Uterus (tissue), 4 donors: ENCODE measurements around the gene ABCA13. TPM values are rescaled to one million over a fixed set of nuclear protein-coding genes. Genes with fewer than 3 reads are reported as not detected.

ENCODE experiments used
- DNase-seq, 2 donors: peaks; one replicate each; pipeline ENCODE4 v3.0.0-alpha.2; 2019 to 2020
- H3K27ac ChIP-seq, 2 donors: fragments of 200-600 bp; sonication (generic); 1 replicate in 1 of 2; 2 replicates in 1 of 2; pipeline ENCODE4 v1.5.1; 2016 to 2018
- H3K27me3 ChIP-seq, 2 donors: fragments of 200-600 bp; sonication (generic); one replicate each; pipeline ENCODE4 v1.5.1; 2018 to 2019; ENCODE audit warnings: control low read depth in 1 of 2
- H3K36me3 ChIP-seq, 2 donors: fragments of 200-600 bp; sonication (generic); one replicate each; pipeline ENCODE4 v1.5.1; 2019; ENCODE audit warnings: control low read depth in 1 of 2
- H3K4me1 ChIP-seq, 2 donors: fragments of 200-600 bp; sonication (generic); one replicate each; pipeline ENCODE4 v1.5.1; 2018 to 2019; ENCODE audit warnings: control low read depth in 1 of 2
- H3K4me3 ChIP-seq, 2 donors: fragments of 200-600 bp; sonication (generic); 1 replicate in 1 of 2; 2 replicates in 1 of 2; pipeline ENCODE4 v1.5.1; 2018 to 2019; ENCODE audit warnings: mild to moderate bottlenecking in 1 of 2
- H3K9me3 ChIP-seq, 2 donors: fragments of 200-600 bp; sonication (generic); one replicate each; pipeline ENCODE4 v1.5.1; 2019; ENCODE audit warnings: control low read depth in 1 of 2
- POLR2A ChIP-seq, 2 donors: fragments of 450-650 bp; IDR thresholded peaks; one replicate each; pipeline ENCODE4 v1.6.1; 2016; ENCODE audit warnings: antibody characterized with exemption in 2 of 2, mild to moderate bottlenecking in 1 of 2, moderate library complexity in 1 of 2
- intact Hi-C: fragments of 100-400 bp; cut with DNase I; formaldehyde crosslinking; loops from one replicate; pipeline ENCODE4 v1.15.1; 2023; ENCODE audit warnings: low total_unique reads
- total RNA-seq, 4 donors: library from RNA; depleted of rRNA in 3 of 4; stranded (reverse); fragments of >200 nt in 3 of 4; gene quantifications; one replicate each; pipeline versions ENCODE4 v1.1.0 to v1.2.4, GENCODE V29; 2014 to 2023
- TF ChIP-seq, protein P1 (sequence below), 4 experiments: fragments of 200-600 bp in 2 of 4; fragments of 450-650 bp in 2 of 4; sonication (generic) in 2 of 4; IDR thresholded peaks; one replicate each; pipeline ENCODE4 v1.5.1; 2016 to 2019; ENCODE audit warnings: antibody characterized with exemption in 4 of 4, mild to moderate bottlenecking in 2 of 4, moderate library complexity in 1 of 4
- donor health status: DM: yes; HTN: yes; CAD: no.

Gene ABCA13
- total RNA-seq, 4 donors from 2014 or later = 0.12 to 1.0 (median 0.26) TPM; not detected in 1

DNA sequence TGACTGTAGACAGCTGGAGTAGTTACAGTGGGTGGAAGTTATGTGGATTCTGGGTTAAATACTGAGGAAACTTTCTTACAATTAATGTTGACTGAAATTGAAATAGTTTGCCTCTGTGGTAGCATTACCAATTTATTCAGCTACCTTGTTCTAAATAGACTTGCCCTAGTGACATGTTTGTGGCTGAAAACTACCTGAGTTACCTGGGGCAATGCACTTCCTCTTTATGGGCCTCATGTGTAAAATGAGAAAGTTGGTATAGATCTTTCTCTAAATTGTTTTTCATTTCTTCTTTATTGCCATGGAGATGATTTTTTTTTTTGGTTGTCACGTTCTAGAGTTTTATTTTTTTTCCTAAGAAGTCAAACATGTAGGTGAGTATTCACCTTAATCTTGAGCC lies 500.4 kb downstream of the ABCA13 start:
- no peak for DNase-seq
- TF ChIP-seq, protein P1, sequence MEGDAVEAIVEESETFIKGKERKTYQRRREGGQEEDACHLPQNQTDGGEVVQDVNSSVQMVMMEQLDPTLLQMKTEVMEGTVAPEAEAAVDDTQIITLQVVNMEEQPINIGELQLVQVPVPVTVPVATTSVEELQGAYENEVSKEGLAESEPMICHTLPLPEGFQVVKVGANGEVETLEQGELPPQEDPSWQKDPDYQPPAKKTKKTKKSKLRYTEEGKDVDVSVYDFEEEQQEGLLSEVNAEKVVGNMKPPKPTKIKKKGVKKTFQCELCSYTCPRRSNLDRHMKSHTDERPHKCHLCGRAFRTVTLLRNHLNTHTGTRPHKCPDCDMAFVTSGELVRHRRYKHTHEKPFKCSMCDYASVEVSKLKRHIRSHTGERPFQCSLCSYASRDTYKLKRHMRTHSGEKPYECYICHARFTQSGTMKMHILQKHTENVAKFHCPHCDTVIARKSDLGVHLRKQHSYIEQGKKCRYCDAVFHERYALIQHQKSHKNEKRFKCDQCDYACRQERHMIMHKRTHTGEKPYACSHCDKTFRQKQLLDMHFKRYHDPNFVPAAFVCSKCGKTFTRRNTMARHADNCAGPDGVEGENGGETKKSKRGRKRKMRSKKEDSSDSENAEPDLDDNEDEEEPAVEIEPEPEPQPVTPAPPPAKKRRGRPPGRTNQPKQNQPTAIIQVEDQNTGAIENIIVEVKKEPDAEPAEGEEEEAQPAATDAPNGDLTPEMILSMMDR (IDR thresholded peaks at IDR 0.05) = no peak
- TF ChIP-seq POLR2A (IDR thresholded peaks at IDR 0.05) = no peak
- H3K9me3 ChIP-seq = no peaks in the 10 kb centered on the region
- no peak overlapping the region for H3K4me3 ChIP-seq
- no peaks in the 10 kb centered on the region for H3K4me1 ChIP-seq
- no peaks in the 10 kb centered on the region for H3K36me3 ChIP-seq
- H3K27ac ChIP-seq = no peak overlapping the region
- no peaks in the 10 kb centered on the region for H3K27me3 ChIP-seq
- intact Hi-C loops = no loop called here

DNA sequence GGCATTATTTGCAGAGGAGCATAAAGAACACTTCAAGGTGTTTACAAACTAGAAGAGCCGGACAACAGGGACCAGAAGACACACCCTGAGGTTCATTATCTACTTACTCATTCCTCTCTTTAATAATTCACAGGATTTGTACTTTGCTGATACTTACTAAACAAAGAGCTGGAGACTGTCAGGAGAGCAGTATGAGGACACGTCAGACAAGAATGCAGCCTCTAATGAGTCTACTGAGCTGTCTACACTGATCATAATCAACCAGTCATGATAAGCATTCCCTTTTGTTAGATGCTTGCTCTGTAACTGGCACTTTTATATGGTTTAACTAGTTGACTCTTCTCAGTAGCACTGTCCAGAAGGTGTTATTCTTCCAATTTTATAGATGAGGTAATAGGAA lies 509.7 kb downstream of the ABCA13 start:
- no peak for TF ChIP-seq POLR2A (IDR thresholded peaks at IDR 0.05)
- TF ChIP-seq, protein P1 (IDR thresholded peaks at IDR 0.05) = no peak
- H3K4me3 ChIP-seq = no peak overlapping the region
- no peaks in the 10 kb centered on the region for H3K9me3 ChIP-seq
- intact Hi-C loops = no loop called here
- H3K4me1 ChIP-seq = no peaks in the 10 kb centered on the region
- DNase-seq = no peak
- H3K36me3 ChIP-seq = no peaks in the 10 kb centered on the region
- H3K27me3 ChIP-seq = no peaks in the 10 kb centered on the region
- H3K27ac ChIP-seq = no peak overlapping the region

DNA sequence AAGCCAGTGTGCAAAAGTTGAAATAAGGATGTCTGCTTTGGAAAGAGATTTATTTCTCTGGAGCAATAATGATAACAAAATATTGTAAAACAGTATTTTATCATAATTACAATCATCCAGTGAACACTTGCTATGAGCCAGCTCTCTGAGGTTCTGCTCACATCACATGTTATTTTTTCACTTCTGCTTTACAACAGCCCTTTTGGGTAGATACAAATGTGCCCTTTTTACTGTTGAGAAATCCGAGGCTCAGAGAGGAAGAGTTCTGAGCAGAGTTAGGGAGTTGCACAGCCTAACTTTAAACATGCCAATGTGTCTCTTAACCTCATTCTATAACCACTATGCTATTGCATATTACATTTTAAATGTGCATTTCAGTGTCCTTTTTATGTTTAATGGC lies 520.5 kb downstream of the ABCA13 start:
- no peak overlapping the region for H3K27ac ChIP-seq
- TF ChIP-seq POLR2A (IDR thresholded peaks at IDR 0.05) = no peak
- TF ChIP-seq, protein P1 (IDR thresholded peaks at IDR 0.05) = no peak
- H3K4me3 ChIP-seq = no peak overlapping the region

More for the DNA sequence above, 520.5 kb downstream of the ABCA13 start:
- intact Hi-C loops = no loop called here
- DNase-seq = no peak
- Histone ChIP-seq H3K27me3 (no peaks in the 10 kb centered on the region), H3K9me3 (no peaks in the 10 kb centered on the region), H3K36me3 (no peaks in the 10 kb centered on the region), H3K4me1 (no peaks in the 10 kb centered on the region)

Other genes with a start within 250 kb of the ABCA13 start
- 1 to 10 TPM in 2 of 4 donors, under 1 TPM in 2; under 0.01 to 3.8 (median 0.74) TPM for gene PKD1L1, start 223.0 kb upstream of the ABCA13 start, total RNA-seq
- gene HUS1, start 191.8 kb upstream of the ABCA13 start, total RNA-seq = 10 to 100 TPM in 3 of 4 donors, 1 to 10 TPM in 1; 5.1 to 64.7 (median 41.9) TPM
- not detected for gene SUN3, start 142.4 kb upstream of the ABCA13 start, total RNA-seq
- gene C7orf57, start 135.9 kb upstream of the ABCA13 start, total RNA-seq = under 1 TPM in 1 of 4 donors, not detected in 3; 0.76 TPM
- 10 to 100 TPM in 1 of 4 donors, 1 to 10 TPM in 3; 1.5 to 25.2 (median 5.4) TPM for gene UPP1, start 82.2 kb upstream of the ABCA13 start, total RNA-seq